ENCODE data around the gene FAM162B.

FAM162B gene

DNA sequence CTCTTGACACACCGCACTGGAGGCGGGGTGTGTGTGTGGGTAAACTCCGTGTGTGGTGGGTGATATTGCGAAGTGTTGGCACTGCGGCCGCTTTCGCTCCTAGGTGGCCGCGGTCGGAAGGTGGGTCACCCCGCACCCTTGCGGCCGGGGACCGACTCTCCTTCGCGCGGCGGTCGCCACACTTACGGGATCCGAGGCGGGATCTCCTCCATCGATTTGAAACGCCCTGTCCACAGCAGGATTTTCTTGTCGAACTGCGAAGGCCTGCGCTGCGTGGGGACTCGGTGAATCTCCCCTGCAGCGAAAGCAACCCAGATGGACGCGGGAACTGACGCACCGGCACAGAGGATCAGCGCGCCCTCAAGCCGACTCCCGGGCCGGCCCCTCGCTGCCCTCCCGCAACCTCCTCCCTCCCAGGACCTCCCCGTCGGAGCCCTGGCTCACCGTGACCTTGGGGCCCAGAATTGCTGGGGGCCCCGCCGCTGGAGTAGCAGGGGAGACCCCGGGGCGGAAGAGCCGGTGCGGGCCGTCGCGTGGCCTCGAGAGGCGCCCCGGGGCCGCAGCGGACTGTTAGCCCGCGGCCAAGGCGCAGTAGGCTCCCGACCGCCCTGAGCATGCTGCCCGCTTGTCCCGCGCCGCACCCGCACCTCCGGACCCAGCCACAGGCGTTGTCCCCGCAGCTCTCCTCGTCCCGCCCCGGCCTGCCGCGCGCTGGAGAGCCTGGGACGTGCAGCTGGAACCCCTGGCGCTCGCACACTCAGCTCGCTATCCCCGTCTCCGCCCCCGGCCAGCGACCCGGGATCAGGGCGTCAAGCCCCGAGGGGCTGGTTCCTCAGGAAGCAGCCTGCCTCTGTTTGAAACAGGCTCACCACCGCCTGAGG lies at the start of gene FAM162B:
FAM162B (minus strand) TSS at position 759 of the 881 bp plus-strand sequence; CDS start at position 616, 143 bp downstream.
- TF ChIP-seq YY1 (IDR thresholded peaks at IDR 0.05; ENCODE audit: insufficient read depth, insufficient read length) (no peak), ZNF274 (IDR thresholded peaks at IDR 0.05; ENCODE audit: low read depth, low read length) (no peak), SUZ12 (IDR thresholded peaks at IDR 0.05; ENCODE audit: extremely low read depth, insufficient read depth, insufficient read length) (no peak)
- DNase-seq (ENCODE audit: low read depth, low spot score) = no peak
- H3K4me1 ChIP-seq (ENCODE audit: insufficient read depth, insufficient read length) = no peaks in the 10 kb centered on the region
- peaks cover 10% of the 10 kb centered on the region for H3K27me3 ChIP-seq (ENCODE audit: insufficient read depth, insufficient read length)
- H3K9ac ChIP-seq (ENCODE audit: insufficient read length, low read depth) = peak within 1 kb of the TSS; percentile 86
- H3K36me3 ChIP-seq (ENCODE audit: insufficient read depth, insufficient read length, low read length) = no peaks in the 10 kb centered on the region
- peak within 1 kb of the TSS; percentile 70 for H3K4me3 ChIP-seq (ENCODE audit: insufficient read length, low read depth)
- H3K9me3 ChIP-seq (ENCODE audit: insufficient read depth, low read length) = no peaks in the 10 kb centered on the region

DNA sequence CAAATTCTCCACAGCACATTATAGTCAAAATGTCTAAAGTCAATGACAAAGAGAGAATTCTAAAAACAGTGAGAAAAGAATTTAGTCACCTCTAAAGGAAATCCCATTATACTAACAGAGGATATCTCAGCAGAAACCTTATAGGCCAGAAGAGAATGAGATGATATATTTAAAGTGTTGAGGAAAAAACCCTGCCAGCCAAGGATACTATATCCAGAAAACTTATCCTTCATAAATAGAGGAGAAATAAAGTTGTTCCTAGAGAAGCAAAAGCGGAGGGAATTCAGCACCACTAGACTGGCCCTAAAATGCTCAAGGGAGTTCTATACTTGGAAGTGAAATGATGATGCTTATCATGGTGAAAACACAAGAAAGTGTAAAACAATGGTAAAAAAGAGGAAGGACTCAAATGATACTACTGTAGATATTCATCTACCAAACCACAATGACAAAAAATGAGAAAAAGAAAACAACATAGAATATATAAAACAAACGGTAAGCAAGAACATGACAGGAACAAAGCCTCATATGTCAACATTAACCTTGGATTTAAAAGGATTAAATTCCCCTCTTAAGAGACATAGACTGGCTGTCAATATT lies 46.6 kb upstream of the FAM162B start:
- Histone ChIP-seq H3K9me3 (ENCODE audit: insufficient read depth, low read length) (0 out of 2 replicates have a peak, but pooled peaks cover 8% of the 10 kb centered on the region), H3K27me3 (ENCODE audit: insufficient read depth, insufficient read length) (no peaks in the 10 kb centered on the region), H3K36me3 (ENCODE audit: insufficient read depth, insufficient read length, low read length) (no peaks in the 10 kb centered on the region), H3K9ac (ENCODE audit: insufficient read length, low read depth) (no peak overlapping the region), H3K4me1 (ENCODE audit: insufficient read depth, insufficient read length) (no peaks in the 10 kb centered on the region), H3K4me3 (ENCODE audit: insufficient read length, low read depth) (no peak overlapping the region)
- DNase-seq (ENCODE audit: low read depth, low spot score) = no peak
- TF ChIP-seq YY1 (IDR thresholded peaks at IDR 0.05; ENCODE audit: insufficient read depth, insufficient read length) (no peak), SUZ12 (IDR thresholded peaks at IDR 0.05; ENCODE audit: extremely low read depth, insufficient read depth, insufficient read length) (no peak)

DNA sequence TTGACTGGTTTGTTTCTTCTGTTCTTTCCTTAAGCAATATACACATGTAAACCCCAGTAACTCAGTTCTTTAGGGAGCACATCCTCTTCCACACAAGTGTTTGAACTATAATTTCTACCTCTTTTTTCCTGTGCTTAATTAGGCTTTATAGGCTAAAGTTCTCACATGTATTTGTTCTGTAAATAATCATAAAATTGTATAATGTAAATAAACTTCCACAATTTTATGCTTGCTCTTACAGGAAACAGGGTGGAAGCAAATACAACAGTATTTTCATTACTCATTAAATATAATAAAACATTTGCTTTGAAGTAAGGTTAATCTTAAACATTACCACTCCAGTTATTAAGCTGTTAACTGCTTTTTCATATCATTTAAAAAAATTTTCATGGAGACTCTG lies 36.5 kb upstream of the FAM162B start:
- TF ChIP-seq YY1 (IDR thresholded peaks at IDR 0.05; ENCODE audit: insufficient read depth, insufficient read length) = no peak
- TF ChIP-seq SUZ12 (IDR thresholded peaks at IDR 0.05; ENCODE audit: extremely low read depth, insufficient read depth, insufficient read length) = no peak
- TF ChIP-seq ZNF274 (IDR thresholded peaks at IDR 0.05; ENCODE audit: low read depth, low read length) = no peak
- DNase-seq (ENCODE audit: low read depth, low spot score) = no peak
- Histone ChIP-seq H3K4me3 (ENCODE audit: insufficient read length, low read depth) (no peak overlapping the region), H3K9me3 (ENCODE audit: insufficient read depth, low read length) (no peaks in the 10 kb centered on the region), H3K9ac (ENCODE audit: insufficient read length, low read depth) (no peak overlapping the region), H3K4me1 (ENCODE audit: insufficient read depth, insufficient read length) (no peaks in the 10 kb centered on the region), H3K36me3 (ENCODE audit: insufficient read depth, insufficient read length, low read length) (no peaks in the 10 kb centered on the region), H3K27me3 (ENCODE audit: insufficient read depth, insufficient read length) (no peaks in the 10 kb centered on the region)

DNA sequence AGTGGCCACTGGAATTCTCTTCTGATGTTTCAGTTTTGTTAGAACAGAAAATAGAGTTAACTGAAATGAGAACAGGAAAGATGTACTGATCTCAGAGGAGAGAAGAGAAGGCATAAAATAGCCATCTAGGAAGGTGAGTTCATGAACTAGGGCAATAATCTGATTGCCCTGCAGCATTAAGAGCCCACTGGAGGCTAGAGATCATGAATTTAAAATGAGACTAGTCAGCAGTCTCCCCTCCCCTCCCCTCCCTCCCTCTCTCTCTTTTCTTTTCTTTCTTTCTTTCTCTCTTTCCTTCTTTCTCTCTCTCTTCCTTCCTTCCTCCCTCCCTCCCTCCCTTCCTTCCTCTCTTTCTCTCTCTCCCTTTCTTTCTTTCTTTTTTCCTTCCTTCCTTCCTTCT lies 34.4 kb upstream of the FAM162B start:
- no peak for DNase-seq (ENCODE audit: low read depth, low spot score)
- H3K4me1 ChIP-seq (ENCODE audit: insufficient read depth, insufficient read length) = no peaks in the 10 kb centered on the region
- H3K27me3 ChIP-seq (ENCODE audit: insufficient read depth, insufficient read length) = no peaks in the 10 kb centered on the region
- no peak overlapping the region for H3K9ac ChIP-seq (ENCODE audit: insufficient read length, low read depth)
- H3K4me3 ChIP-seq (ENCODE audit: insufficient read length, low read depth) = no peak overlapping the region
- no peaks in the 10 kb centered on the region for H3K9me3 ChIP-seq (ENCODE audit: insufficient read depth, low read length)
- H3K36me3 ChIP-seq (ENCODE audit: insufficient read depth, insufficient read length, low read length) = no peaks in the 10 kb centered on the region
- TF ChIP-seq YY1 (IDR thresholded peaks at IDR 0.05; ENCODE audit: insufficient read depth, insufficient read length) (no peak), SUZ12 (IDR thresholded peaks at IDR 0.05; ENCODE audit: extremely low read depth, insufficient read depth, insufficient read length) (no peak), ZNF274 (IDR thresholded peaks at IDR 0.05; ENCODE audit: low read depth, low read length) (no peak)

DNA sequence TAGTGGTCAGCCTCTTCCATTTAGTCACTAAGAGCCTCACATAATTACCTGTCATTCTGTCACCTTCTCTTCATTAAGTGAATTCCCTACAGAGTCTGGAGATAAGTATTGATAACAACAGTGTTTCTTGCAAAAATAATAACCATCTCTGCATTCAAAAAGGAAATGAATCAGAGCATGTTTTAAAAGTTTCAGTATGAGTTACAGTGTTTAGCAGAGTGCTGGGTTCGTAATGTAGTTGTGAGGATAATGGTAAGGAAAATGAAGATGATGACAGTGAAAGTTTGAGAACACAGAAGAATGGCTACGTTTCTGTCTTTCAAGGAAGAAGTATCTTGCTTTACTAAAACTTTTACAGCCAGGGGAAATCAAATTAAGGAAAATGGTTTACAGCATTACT lies 32.1 kb upstream of the FAM162B start:
- no peak for DNase-seq (ENCODE audit: low read depth, low spot score)
- no peak for TF ChIP-seq YY1 (IDR thresholded peaks at IDR 0.05; ENCODE audit: insufficient read depth, insufficient read length)
- no peak for TF ChIP-seq ZNF274 (IDR thresholded peaks at IDR 0.05; ENCODE audit: low read depth, low read length)
- no peak for TF ChIP-seq SUZ12 (IDR thresholded peaks at IDR 0.05; ENCODE audit: extremely low read depth, insufficient read depth, insufficient read length)
- no peaks in the 10 kb centered on the region for H3K27me3 ChIP-seq (ENCODE audit: insufficient read depth, insufficient read length)
- H3K4me1 ChIP-seq (ENCODE audit: insufficient read depth, insufficient read length) = no peaks in the 10 kb centered on the region
- H3K9ac ChIP-seq (ENCODE audit: insufficient read length, low read depth) = no peak overlapping the region
- no peaks in the 10 kb centered on the region for H3K36me3 ChIP-seq (ENCODE audit: insufficient read depth, insufficient read length, low read length)
- no peaks in the 10 kb centered on the region for H3K9me3 ChIP-seq (ENCODE audit: insufficient read depth, low read length)
- no peak overlapping the region for H3K4me3 ChIP-seq (ENCODE audit: insufficient read length, low read depth)

DNA sequence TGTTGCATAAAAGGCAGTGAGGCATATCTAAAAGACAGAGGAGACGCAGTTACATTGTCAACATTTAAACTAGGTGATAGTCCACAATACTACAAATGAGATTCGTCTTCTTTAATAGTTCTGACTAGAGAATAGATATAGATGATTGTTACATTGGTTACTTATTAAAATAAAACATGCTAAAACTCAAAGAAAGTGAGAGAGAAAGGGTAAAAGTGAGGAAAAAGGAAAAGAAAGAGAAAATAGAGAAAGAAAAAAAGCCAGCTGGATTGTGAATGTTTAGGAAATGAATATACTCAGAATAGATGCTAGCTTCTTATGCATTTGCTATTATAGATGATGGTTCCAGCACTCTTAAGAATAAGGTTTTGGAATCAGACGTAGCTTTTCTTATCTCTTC lies 27.7 kb upstream of the FAM162B start:
- Histone ChIP-seq H3K36me3 (ENCODE audit: insufficient read depth, insufficient read length, low read length) (no peaks in the 10 kb centered on the region), H3K9ac (ENCODE audit: insufficient read length, low read depth) (no peak overlapping the region), H3K4me3 (ENCODE audit: insufficient read length, low read depth) (no peak overlapping the region), H3K4me1 (ENCODE audit: insufficient read depth, insufficient read length) (no peaks in the 10 kb centered on the region), H3K9me3 (ENCODE audit: insufficient read depth, low read length) (no peaks in the 10 kb centered on the region), H3K27me3 (ENCODE audit: insufficient read depth, insufficient read length) (no peaks in the 10 kb centered on the region)
- TF ChIP-seq SUZ12 (IDR thresholded peaks at IDR 0.05; ENCODE audit: extremely low read depth, insufficient read depth, insufficient read length) (no peak), ZNF274 (IDR thresholded peaks at IDR 0.05; ENCODE audit: low read depth, low read length) (no peak), YY1 (IDR thresholded peaks at IDR 0.05; ENCODE audit: insufficient read depth, insufficient read length) (no peak)
- DNase-seq (ENCODE audit: low read depth, low spot score) = no peak

DNA sequence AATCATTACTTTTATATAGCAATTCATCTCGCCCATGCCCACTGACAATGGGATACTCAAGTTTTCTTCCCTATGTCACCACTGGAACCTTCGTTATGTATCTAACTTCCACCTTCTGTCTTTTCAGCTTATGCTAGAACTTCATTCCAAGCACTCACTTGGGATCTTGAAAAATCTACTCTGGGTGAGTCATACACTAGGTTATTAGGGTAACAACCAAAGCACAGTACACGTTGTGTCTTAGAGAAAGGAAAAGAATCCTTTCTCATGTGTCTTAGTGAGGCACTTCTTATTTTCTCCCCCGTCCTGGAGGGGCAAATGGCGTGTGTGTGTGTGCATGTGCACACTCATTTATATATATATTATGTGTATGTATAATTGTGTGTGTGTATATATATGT lies 18.3 kb upstream of the FAM162B start:
- H3K27me3 ChIP-seq (ENCODE audit: insufficient read depth, insufficient read length) = no peaks in the 10 kb centered on the region
- H3K9me3 ChIP-seq (ENCODE audit: insufficient read depth, low read length) = no peaks in the 10 kb centered on the region
- H3K36me3 ChIP-seq (ENCODE audit: insufficient read depth, insufficient read length, low read length) = no peaks in the 10 kb centered on the region
- TF ChIP-seq SUZ12 (IDR thresholded peaks at IDR 0.05; ENCODE audit: extremely low read depth, insufficient read depth, insufficient read length) = no peak
- H3K4me1 ChIP-seq (ENCODE audit: insufficient read depth, insufficient read length) = no peaks in the 10 kb centered on the region
- H3K4me3 ChIP-seq (ENCODE audit: insufficient read length, low read depth) = no peak overlapping the region
- no peak overlapping the region for H3K9ac ChIP-seq (ENCODE audit: insufficient read length, low read depth)
- DNase-seq (ENCODE audit: low read depth, low spot score) = no peak

Data from NT2/D1 (cell line).